Measurements from ENCODE around the gene SARNP. TPM values are rescaled to one million over a fixed set of nuclear protein-coding genes. Genes with fewer than 3 reads are reported as not detected.
A peak's percentile ranks its signal among the peaks of the same experiment; 100 is the strongest.
"Not testable (repeated sequence)": the region's sequence is repeated elsewhere in the genome, so short reads cannot be mapped to it uniquely, and the experiment has no call there.

Gene SARNP
- polyA plus RNA-seq, 6 donors from 2014 or later: 92.8 to 128 (median 106) TPM

- no peak overlapping the region for H3K27ac Mint-ChIP-seq
- no peak overlapping the region for H3K4me3 Mint-ChIP-seq
- peaks cover 13 to 37% (median 36%) of the 10 kb centered on the region in 3 donors for H3K27me3 Mint-ChIP-seq
- ATAC-seq (ENCODE audit: low read depth in 2 of 2): no peak
- peaks cover 0 to 6% (median 0%) of the 10 kb centered on the region in 3 donors for H3K4me1 Mint-ChIP-seq
- H3K9me3 Mint-ChIP-seq: peaks cover 0 to 4% (median 0%) of the 10 kb centered on the region in 7 donors
- DNase-seq: no peak
- no peaks in the 10 kb centered on the region for H3K36me3 Mint-ChIP-seq
These were observed 28.4 kb upstream of the SARNP start for GRCh38 chr12:55845785-55846496.

- no peak for ATAC-seq (ENCODE audit: low read depth in 2 of 2)
- Mint-ChIP-seq H3K27ac (no peak overlapping the region), H3K4me3 (no peak overlapping the region), H3K9me3 (peaks cover 0 to 4% (median 0%) of the 10 kb centered on the region in 7 donors), H3K36me3 (no peaks in the 10 kb centered on the region), H3K4me1 (peaks cover 0 to 6% (median 0%) of the 10 kb centered on the region in 3 donors), H3K27me3 (peaks cover 13 to 36% (median 32%) of the 10 kb centered on the region in 3 donors)
- DNase-seq: no peak
These were observed 27.8 kb upstream of the SARNP start for GRCh38 chr12:55845361-55845760.

- H3K9me3 Mint-ChIP-seq: peaks cover 0 to 4% (median 0%) of the 10 kb centered on the region in 7 donors
- no peak overlapping the region for H3K4me3 Mint-ChIP-seq
- H3K27me3 Mint-ChIP-seq: peaks cover 13 to 33% (median 32%) of the 10 kb centered on the region in 3 donors
- no peaks in the 10 kb centered on the region for H3K36me3 Mint-ChIP-seq
- no peak overlapping the region for H3K27ac Mint-ChIP-seq
- ATAC-seq (ENCODE audit: low read depth in 2 of 2): no peak
- no peak for DNase-seq
- peaks cover 0 to 6% (median 0%) of the 10 kb centered on the region in 3 donors for H3K4me1 Mint-ChIP-seq
These were observed 27.4 kb upstream of the SARNP start for GRCh38 chr12:55844961-55845360.

DNA sequence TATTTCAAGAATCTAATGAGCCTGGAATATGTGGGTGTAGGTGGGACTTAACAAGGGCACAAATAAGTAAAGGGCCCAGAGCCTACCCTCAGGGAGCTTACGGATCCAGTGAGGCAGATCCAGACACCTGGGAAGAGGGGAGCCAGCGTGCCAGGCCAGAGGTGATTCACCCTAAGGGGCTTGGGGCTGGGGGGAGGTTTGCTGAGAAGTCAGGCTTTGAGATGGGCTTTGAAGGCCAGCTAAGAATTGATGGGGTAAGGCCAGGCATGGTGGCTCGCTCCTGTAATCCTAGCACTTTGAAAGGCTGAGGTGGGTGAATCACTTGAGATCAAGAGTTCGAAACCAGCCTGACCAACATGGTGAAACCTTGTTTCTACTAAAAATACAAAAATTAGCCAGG lies 25.9 kb upstream of the SARNP start:
- H3K4me3 Mint-ChIP-seq: no peak overlapping the region
- H3K36me3 Mint-ChIP-seq: no peaks in the 10 kb centered on the region
- peaks cover 0 to 6% (median 0%) of the 10 kb centered on the region in 3 donors for H3K4me1 Mint-ChIP-seq
- DNase-seq: no peak
- H3K27me3 Mint-ChIP-seq: peaks cover 13 to 31% (median 28%) of the 10 kb centered on the region in 3 donors
- no peak overlapping the region for H3K27ac Mint-ChIP-seq
- ATAC-seq (ENCODE audit: low read depth in 2 of 2): no peak
- H3K9me3 Mint-ChIP-seq: peaks cover 0 to 4% (median 0%) of the 10 kb centered on the region in 7 donors

DNA sequence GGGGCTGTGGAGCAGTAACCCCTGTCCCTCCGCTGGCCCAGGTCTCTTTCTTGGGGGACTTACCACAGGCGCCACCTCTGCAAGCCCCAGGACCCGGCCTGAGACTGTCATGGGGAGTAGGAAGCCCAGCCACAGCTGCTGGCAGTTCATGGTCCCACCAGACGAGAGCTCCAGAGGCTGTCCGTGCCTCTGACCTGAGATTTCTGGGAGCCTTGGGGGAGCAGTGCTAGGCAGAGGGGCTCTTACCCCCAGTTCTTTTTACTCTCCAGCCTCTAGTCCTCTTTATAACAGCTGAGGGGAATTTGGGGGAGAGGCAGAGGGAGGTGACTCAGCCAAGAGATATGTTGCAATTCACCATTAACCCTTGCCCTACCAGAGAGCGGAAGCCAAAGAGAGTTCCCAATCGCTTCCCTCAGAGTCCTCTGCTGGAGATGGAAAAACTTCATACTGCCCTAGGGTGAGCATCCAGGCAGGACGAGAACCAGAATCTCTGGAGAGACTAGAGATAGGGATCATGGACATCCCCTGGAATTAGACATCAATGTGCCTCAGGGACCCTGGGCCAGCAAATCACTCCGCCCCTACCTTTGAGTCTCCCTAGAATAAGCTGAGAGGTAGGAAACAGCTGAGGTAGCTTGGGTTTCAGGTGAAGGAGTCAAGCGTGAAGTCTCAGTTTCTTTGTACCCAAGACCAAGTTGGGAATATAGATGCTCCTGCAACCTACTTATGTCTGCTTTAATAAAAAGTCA lies 25.3 kb upstream of the SARNP start, which contains the start of gene MMP19:
MMP19 (minus strand) TSS at position 256 of the 749 bp plus-strand sequence; CDS start at position 150, 106 bp downstream.
- H3K36me3 Mint-ChIP-seq: no peaks in the 10 kb centered on the region
- peaks cover 0 to 6% (median 0%) of the 10 kb centered on the region in 3 donors for H3K4me1 Mint-ChIP-seq
- no peak for ATAC-seq (ENCODE audit: low read depth in 2 of 2)
- no peak for DNase-seq
- H3K9me3 Mint-ChIP-seq: peaks cover 0 to 4% (median 0%) of the 10 kb centered on the region in 7 donors
- H3K27ac Mint-ChIP-seq: peak within 1 kb of the TSS in 3 of 6 donors; percentile 15 to 74 (median 28)
- H3K4me3 Mint-ChIP-seq: no peak within 1 kb of the TSS
- H3K27me3 Mint-ChIP-seq: peaks cover 13 to 36% (median 29%) of the 10 kb centered on the region in 3 donors

- H3K9me3 Mint-ChIP-seq: peaks cover 0 to 4% (median 0%) of the 10 kb centered on the region in 7 donors
- ATAC-seq (ENCODE audit: low read depth in 2 of 2): no peak
- peak overlapping the region in 1 of 8 donors; percentile 29 for H3K4me3 Mint-ChIP-seq
- no peaks in the 10 kb centered on the region for H3K36me3 Mint-ChIP-seq
- DNase-seq: no peak
- peak overlapping the region in 1 of 6 donors; percentile 52 for H3K27ac Mint-ChIP-seq
- H3K4me1 Mint-ChIP-seq: peaks cover 0 to 6% (median 0%) of the 10 kb centered on the region in 3 donors
- peaks cover 9 to 36% (median 23%) of the 10 kb centered on the region in 3 donors for H3K27me3 Mint-ChIP-seq
These were observed 23.2 kb upstream of the SARNP start for GRCh38 chr12:55840581-55841351.

DNA sequence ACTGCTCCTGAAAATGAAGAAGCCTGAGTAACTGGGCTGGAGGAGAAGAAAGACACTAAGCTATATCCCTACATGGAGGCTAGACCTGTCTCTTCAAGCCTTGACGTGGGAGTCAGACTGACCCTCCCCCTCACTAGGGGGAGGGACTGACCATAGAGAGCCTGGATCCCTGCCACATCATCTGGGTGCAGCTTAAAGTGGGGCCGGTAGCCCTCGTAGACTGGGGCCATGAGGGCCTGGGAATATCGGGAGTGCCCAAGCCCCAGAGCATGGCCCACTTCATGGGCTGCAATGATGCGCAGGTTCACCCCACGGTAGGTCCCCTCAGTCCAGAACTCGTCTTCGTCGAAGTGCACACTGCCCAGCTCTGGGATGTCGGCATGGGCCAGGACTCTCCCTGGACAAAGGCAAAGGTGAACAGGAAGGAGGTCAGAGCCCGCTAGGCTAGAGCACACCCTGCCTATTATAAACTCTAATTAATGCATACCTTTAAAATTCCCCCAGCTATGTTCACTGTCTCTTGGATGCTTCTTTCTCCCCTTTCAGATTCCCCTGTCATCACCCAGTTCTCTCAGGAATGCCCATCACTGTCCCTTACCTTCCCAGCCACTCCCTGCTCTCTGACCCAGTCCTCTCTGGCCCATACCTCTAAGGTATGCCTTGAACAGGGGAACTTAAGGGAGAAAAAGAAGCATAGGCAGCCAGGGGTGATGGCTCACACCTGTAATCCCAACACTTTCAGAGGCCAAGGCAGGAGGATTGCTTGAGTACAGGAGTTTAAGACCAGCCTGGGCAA lies 22.0 kb upstream of the SARNP start:
- peaks cover 0 to 6% (median 0%) of the 10 kb centered on the region in 3 donors for H3K4me1 Mint-ChIP-seq
- H3K27me3 Mint-ChIP-seq: peaks cover 5 to 36% (median 23%) of the 10 kb centered on the region in 3 donors
- peaks cover 0 to 4% (median 0%) of the 10 kb centered on the region in 7 donors for H3K9me3 Mint-ChIP-seq
- no peak overlapping the region for H3K4me3 Mint-ChIP-seq
- DNase-seq (no peak), ATAC-seq (ENCODE audit: low read depth in 2 of 2) (no peak)
- H3K27ac Mint-ChIP-seq: no peak overlapping the region
- no peaks in the 10 kb centered on the region for H3K36me3 Mint-ChIP-seq

DNA sequence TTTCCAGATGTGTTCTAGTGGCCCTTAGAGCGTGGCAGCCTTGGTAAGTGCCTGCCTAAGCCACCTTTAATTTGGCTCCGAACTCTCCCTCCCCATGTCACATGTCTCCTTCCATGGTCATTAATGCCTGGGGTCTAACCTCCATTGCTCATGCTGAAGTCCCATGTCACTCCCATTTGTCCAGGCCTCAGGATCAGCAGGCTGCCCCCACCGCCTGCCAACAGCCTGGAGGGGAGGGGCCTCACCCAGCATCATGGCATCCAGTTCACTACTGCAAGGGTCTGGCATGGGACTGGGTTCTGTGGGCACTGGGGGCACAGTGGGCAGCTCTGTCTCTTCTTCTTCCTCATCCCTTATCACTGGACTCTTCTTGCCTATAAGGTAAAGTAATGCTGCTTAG lies 20.8 kb upstream of the SARNP start:
- ATAC-seq (ENCODE audit: low read depth in 2 of 2) (no peak), DNase-seq (no peak)
- H3K27ac Mint-ChIP-seq: no peak overlapping the region
- H3K27me3 Mint-ChIP-seq: peaks cover 5 to 36% (median 23%) of the 10 kb centered on the region in 3 donors
- H3K9me3 Mint-ChIP-seq: peaks cover 0 to 4% (median 0%) of the 10 kb centered on the region in 7 donors
- H3K36me3 Mint-ChIP-seq: no peaks in the 10 kb centered on the region
- no peak overlapping the region for H3K4me3 Mint-ChIP-seq
- H3K4me1 Mint-ChIP-seq: peaks cover 0 to 9% (median 2%) of the 10 kb centered on the region in 3 donors

- not testable (repeated sequence) for ATAC-seq (ENCODE audit: low read depth in 2 of 2)
These were observed 16.9 kb upstream of the SARNP start for GRCh38 chr12:55834400-55834799.

GRCh38 chr12:55833056-55833455 lies 15.5 kb upstream of the SARNP start:
- Mint-ChIP-seq H3K27ac (no peak overlapping the region), H3K4me3 (peak overlapping the region in 2 of 8 donors; percentile 11 to 95), H3K36me3 (no peaks in the 10 kb centered on the region), H3K27me3 (peaks cover 0 to 2% (median 0%) of the 10 kb centered on the region in 3 donors), H3K9me3 (no peaks in the 10 kb centered on the region), H3K4me1 (peaks cover 25 to 32% (median 27%) of the 10 kb centered on the region in 3 donors)
- ATAC-seq (ENCODE audit: low read depth in 2 of 2) (no peak), DNase-seq (no peak)

More at GRCh38 chr12:55834400-55834799, 16.9 kb upstream of the SARNP start:
- DNase-seq, H3K36me3 Mint-ChIP-seq, H3K4me3 Mint-ChIP-seq, H3K27me3 Mint-ChIP-seq, H3K9me3 Mint-ChIP-seq, H3K27ac Mint-ChIP-seq: not testable (repeated sequence)
- H3K4me1 Mint-ChIP-seq: peaks cover 19 to 26% (median 19%) of the 10 kb centered on the region in 3 donors

- H3K9me3 Mint-ChIP-seq: no peaks in the 10 kb centered on the region
- DNase-seq (no peak), ATAC-seq (ENCODE audit: low read depth in 2 of 2) (no peak)
- peak overlapping the region in 3 of 6 donors; percentile 38 to 90 (median 56) for H3K27ac Mint-ChIP-seq
- H3K4me1 Mint-ChIP-seq: peaks cover 35 to 42% (median 40%) of the 10 kb centered on the region in 3 donors
- no peaks in the 10 kb centered on the region for H3K27me3 Mint-ChIP-seq
- no peaks in the 10 kb centered on the region for H3K36me3 Mint-ChIP-seq
- H3K4me3 Mint-ChIP-seq: peak overlapping the region; percentile 64 to 98 (median 96)
These were observed 13.9 kb upstream of the SARNP start for GRCh38 chr12:55831447-55831815.
